SK-N-SH treated with all-trans-retinoic acid at 6 μM for 48 hours (cell line): ENCODE results near the gene EPDR1.

Source experiments
- BACH2 ChIP-seq: fragments of 250-450 bp; sonication (Bioruptor Pico); IDR thresholded peaks from 2 replicates; pipeline ENCODE4 v1.9.0; 2021; ENCODE audit warnings: mild to moderate bottlenecking, borderline replicate concordance
- OSR1 ChIP-seq: fragments of 250-450 bp; sonication (Bioruptor Pico); IDR thresholded peaks from 2 replicates; pipeline ENCODE4 v1.8.0; 2022; ENCODE audit warnings: moderate library complexity, mild to moderate bottlenecking, inconsistent platforms
- POU6F1 ChIP-seq: fragments of 250-450 bp; sonication (Bioruptor Pico); IDR thresholded peaks from 2 replicates; pipeline ENCODE4 v1.8.0; 2021; ENCODE audit warnings: low read depth, mild to moderate bottlenecking, moderate library complexity, borderline replicate concordance
- TCF4 ChIP-seq: fragments of 250-450 bp; sonication (Bioruptor Pico); IDR thresholded peaks from 2 replicates; pipeline ENCODE4 v1.8.0; 2021; ENCODE audit warnings: mild to moderate bottlenecking, moderate library complexity, borderline replicate concordance

GRCh38 chr7:37894671-37895070, 25.8 kb upstream of the EPDR1 start:
- TF ChIP-seq POU6F1 (CRISPR knock-in tag) (no peak), OSR1 (CRISPR knock-in tag) (no peak), BACH2 (no peak), TCF4 (CRISPR knock-in tag) (no peak)
